ENCODE data around the gene CCNY.

CCNY gene

GRCh38 chr10:35458500-35459448 is 122.5 kb downstream of the CCNY start:
- DNase-seq: no peak

GRCh38 chr10:35459449-35459847 is 123.1 kb downstream of the CCNY start:
- no peak for DNase-seq

- DNase-seq: no peak
These were observed 124.6 kb downstream of the CCNY start for GRCh38 chr10:35460852-35461460.

GRCh38 chr10:35462491-35462934 is 126.2 kb downstream of the CCNY start:
- no peak for DNase-seq

- no peak for DNase-seq
These were observed 127.0 kb downstream of the CCNY start for GRCh38 chr10:35463105-35463867.

GRCh38 chr10:35463878-35464277 is 127.6 kb downstream of the CCNY start:
- DNase-seq: no peak

GRCh38 chr10:35464825-35465456 is 128.6 kb downstream of the CCNY start:
- no peak for DNase-seq

GRCh38 chr10:35465673-35466072 is 129.4 kb downstream of the CCNY start:
- DNase-seq: no peak

GRCh38 chr10:35466170-35466569 is 129.9 kb downstream of the CCNY start:
- no peak for DNase-seq

GRCh38 chr10:35466661-35467060 is 130.4 kb downstream of the CCNY start:
- no peak for DNase-seq

GRCh38 chr10:35467186-35467585 is 130.9 kb downstream of the CCNY start:
- no peak for DNase-seq

GRCh38 chr10:35470248-35470924 is 134.1 kb downstream of the CCNY start:
- no peak for DNase-seq

- no peak for DNase-seq
These were observed 134.6 kb downstream of the CCNY start for GRCh38 chr10:35470925-35471315.

- DNase-seq: no peak
These were observed 135.1 kb downstream of the CCNY start for GRCh38 chr10:35471435-35471834.

- DNase-seq: no peak
These were observed 143.8 kb downstream of the CCNY start for GRCh38 chr10:35480142-35480541.

- no peak for DNase-seq
These were observed 145.1 kb downstream of the CCNY start for GRCh38 chr10:35481413-35481812.

GRCh38 chr10:35486297-35486990 is 150.1 kb downstream of the CCNY start:
- no peak for DNase-seq

GRCh38 chr10:35487336-35488034 is 151.2 kb downstream of the CCNY start:
- DNase-seq: no peak

GRCh38 chr10:35488228-35488627 is 151.9 kb downstream of the CCNY start:
- DNase-seq: no peak

GRCh38 chr10:35492386-35493195 is 156.3 kb downstream of the CCNY start:
- no peak for DNase-seq
